VCaP (cell line): ENCODE results near the gene LSAMP.

Experiments
- H3K27ac ChIP-seq: fragments of 450-650 bp; 2 replicates; pipeline ENCODE4 v1.5.1; 2017
- CTCF ChIP-seq: fragments of 450-650 bp; conservative IDR thresholded peaks from 2 replicates; pipeline ENCODE4 v1.5.1; 2017; ENCODE audit warnings: mild to moderate bottlenecking, moderate library complexity

LSAMP gene

GRCh38 chr3:116299646-116300081 lies 145.6 kb downstream of the LSAMP start:
- H3K27ac ChIP-seq = no peak overlapping the region
- no peak for TF ChIP-seq CTCF

DNA sequence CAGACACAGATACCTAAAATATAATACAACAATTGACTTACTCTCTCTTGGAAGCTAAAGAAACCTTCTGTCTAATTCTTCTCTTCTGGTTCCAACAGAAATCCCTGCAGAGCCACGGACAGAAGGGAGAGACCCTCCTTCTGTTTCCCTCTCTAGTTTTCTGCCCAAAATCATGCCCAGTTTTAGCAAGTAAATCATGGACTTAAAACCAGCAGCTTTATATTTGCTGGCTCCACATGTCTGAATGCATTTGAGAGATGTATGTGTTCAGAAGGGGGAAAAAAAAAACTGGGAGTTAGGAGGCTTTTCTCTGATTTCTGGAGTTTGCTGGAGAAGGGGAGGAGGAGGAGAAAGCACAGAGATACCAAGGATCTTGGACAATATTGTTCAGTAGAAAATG lies 147.1 kb downstream of the LSAMP start:
- H3K27ac ChIP-seq = no peak overlapping the region
- no peak for TF ChIP-seq CTCF

- no peak for TF ChIP-seq CTCF
Measured at GRCh38 chr3:116291141-116291540, 154.1 kb downstream of the LSAMP start.

GRCh38 chr3:116288485-116288884 lies 156.8 kb downstream of the LSAMP start:
- H3K27ac ChIP-seq = no peak overlapping the region
- no peak for TF ChIP-seq CTCF

More at GRCh38 chr3:116291141-116291540, 154.1 kb downstream of the LSAMP start:
- no peak overlapping the region for H3K27ac ChIP-seq

DNA sequence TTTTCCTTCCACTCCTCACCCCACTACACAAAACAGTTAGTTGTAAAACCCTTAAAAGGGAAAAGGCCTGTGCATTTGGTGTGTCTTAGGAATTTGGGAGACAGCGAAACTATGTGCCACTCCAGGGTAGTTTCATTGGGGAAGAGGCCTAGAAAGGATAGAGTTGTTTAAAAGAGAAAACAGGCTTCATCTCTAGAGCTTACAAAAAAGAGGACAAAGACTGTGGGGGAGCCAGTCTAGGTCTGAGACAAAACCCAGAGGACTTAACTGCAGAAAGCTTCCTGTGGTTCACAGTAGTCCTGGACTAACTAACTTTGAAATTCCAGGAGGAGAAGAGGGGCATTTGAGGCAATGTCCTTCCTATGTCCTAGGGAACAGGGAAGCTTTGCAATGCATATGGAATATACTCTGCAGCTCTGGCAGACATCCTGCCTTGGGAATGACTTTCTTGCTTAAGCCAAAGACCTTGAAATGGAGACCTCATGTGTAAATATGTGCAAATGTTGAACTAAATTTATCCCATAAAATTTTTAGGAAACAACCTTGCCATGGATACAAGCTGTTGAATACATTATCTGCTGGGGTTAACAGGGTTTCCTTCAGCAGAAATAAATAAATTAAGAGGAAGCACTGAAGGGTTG lies 159.4 kb downstream of the LSAMP start:
- H3K27ac ChIP-seq = no peak overlapping the region
- TF ChIP-seq CTCF = no peak

DNA sequence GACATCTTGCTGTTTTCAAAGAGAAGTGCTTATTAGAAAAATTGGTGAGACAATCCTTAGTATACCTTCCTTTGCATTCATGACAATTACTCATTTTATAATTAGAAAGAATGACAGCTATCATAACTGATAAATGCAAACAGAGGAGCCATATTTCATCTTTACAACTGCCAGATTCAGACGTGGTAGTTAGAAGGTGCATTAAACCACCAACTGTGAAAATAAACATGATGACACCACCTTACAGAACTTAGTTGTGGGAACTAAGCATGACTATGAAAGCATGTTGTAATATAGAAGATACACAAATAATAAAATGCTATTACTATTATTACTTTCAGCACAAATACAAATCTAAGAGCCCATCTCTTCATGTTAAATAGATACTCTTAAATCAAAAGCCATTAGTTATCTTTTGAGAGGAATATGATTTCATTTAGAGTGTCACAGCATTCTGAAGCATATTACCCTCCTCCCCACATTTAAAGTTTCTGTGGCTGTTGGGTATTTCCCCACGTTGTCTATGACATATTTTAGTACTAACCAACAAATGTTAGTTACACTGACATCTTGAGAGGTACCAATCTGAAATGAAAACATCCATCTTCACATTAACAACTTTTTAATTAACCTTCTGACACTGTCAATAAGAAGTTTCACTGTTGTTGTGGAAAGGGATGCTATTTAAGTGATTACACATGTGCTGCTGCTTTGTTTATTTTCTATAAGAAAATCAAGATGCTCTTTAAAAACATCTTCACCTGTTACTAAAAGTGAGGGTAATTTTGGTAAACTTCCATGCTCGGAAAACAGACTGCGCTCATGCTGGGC lies 163.8 kb downstream of the LSAMP start:
- H3K27ac ChIP-seq = no peak overlapping the region
- TF ChIP-seq CTCF = no peak

DNA sequence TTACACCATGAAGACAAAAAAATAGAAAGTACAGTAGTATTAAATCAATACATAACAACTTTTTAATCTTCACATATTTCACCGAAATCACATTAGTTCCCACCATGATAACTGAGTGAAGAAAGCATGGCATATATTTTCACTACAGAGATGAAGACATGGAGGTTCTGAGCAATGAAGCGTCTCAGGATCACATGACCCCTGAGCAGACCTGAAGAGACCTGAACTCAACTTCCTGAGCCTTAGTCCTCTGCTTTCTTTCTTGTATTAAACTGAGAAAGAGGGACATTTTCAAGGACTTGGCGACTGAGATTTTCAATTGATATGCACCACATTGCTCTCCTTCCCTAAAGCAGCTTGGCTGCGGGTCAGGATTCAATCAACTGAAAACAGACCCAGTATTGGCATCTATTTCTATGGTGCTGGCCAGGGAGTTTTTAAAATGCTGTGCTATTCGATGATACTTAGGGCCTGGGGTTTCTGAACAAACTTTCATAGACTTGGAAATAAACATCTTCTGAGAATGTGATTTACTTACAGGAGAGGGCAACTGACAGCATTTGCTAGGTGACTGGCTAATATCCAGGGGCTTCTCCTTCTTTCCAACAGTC lies 165.1 kb downstream of the LSAMP start:
- H3K27ac ChIP-seq = no peak overlapping the region
- TF ChIP-seq CTCF = no peak
